Subcutaneous adipose tissue (tissue), 4 donors: ENCODE measurements around the gene MRM1. TPM values are rescaled to one million over a fixed set of nuclear protein-coding genes. Genes with fewer than 3 reads are reported as not detected.

Source experiments
- CTCF ChIP-seq: fragments of 450-650 bp; IDR thresholded peaks from one replicate; pipeline ENCODE4 v1.5.1; 2016; ENCODE audit warnings: low read depth, mild to moderate bottlenecking, control low read depth, antibody characterized with exemption, moderate library complexity
- total RNA-seq, 4 donors: library from RNA; depleted of rRNA; stranded (reverse); fragments of >200 nt; gene quantifications; one replicate each; pipeline ENCODE4 v1.1.0, GENCODE V29; 2016

Gene MRM1
- total RNA-seq, 4 donors from 2014 or later = 3.4 to 9.6 (median 5.4) TPM

- no peak for TF ChIP-seq CTCF
These were observed 15.2 kb upstream of the MRM1 start for GRCh38 chr17:36586138-36586537.

DNA sequence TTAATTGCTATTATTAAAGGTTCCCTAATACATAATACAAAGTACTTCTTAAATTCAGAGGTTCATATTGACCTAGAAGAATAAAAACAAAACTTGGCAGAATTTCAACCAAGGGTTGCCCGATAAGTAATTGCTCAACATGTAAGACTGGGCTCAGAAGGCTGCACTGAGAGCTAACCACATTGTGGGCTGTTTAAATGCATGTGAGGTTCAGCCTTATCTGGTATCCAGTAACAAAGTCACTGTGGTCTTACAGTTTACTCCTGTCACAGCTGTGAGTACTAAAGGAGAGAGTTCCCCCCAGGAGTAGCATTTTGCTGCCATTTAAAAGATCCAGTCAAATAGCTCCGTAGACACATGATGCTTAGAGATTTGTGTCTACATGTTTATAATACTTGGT is 11.3 kb upstream of the MRM1 start:
- TF ChIP-seq CTCF = no peak

- TF ChIP-seq CTCF = no peak
These were observed 9.7 kb upstream of the MRM1 start, which contains the start of gene DHRS11 for GRCh38 chr17:36591434-36592315. Gene DHRS11 (plus strand): TSS chr17:36591879. CDS start chr17:36592010, 131 bp downstream.

GRCh38 chr17:36592316-36592715 is 9.1 kb upstream of the MRM1 start:
- no peak for TF ChIP-seq CTCF

- TF ChIP-seq CTCF = no peak
These were observed 8.6 kb upstream of the MRM1 start for GRCh38 chr17:36592716-36593321.

- TF ChIP-seq CTCF = no peak
These were observed 7.6 kb upstream of the MRM1 start for GRCh38 chr17:36593656-36594316.
